ENCODE results near the gene FADS2. TPM values are rescaled to one million over a fixed set of nuclear protein-coding genes. Genes with fewer than 3 reads are reported as not detected.

The FADS2 gene
- total and polyA plus RNA-seq, 3 donors from 2014 or later: 73.5 to 123 (median 80.8) TPM

- no peak overlapping the region for H3K27ac ChIP-seq
- no peak overlapping the region for H3K4me3 ChIP-seq
- no peak for DNase-seq
- TF ChIP-seq POLR2A (IDR thresholded peaks at IDR 0.05): no peak
- TF ChIP-seq, protein P1, sequence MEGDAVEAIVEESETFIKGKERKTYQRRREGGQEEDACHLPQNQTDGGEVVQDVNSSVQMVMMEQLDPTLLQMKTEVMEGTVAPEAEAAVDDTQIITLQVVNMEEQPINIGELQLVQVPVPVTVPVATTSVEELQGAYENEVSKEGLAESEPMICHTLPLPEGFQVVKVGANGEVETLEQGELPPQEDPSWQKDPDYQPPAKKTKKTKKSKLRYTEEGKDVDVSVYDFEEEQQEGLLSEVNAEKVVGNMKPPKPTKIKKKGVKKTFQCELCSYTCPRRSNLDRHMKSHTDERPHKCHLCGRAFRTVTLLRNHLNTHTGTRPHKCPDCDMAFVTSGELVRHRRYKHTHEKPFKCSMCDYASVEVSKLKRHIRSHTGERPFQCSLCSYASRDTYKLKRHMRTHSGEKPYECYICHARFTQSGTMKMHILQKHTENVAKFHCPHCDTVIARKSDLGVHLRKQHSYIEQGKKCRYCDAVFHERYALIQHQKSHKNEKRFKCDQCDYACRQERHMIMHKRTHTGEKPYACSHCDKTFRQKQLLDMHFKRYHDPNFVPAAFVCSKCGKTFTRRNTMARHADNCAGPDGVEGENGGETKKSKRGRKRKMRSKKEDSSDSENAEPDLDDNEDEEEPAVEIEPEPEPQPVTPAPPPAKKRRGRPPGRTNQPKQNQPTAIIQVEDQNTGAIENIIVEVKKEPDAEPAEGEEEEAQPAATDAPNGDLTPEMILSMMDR (IDR thresholded peaks at IDR 0.05): no peak
- peaks cover 6% of the 10 kb centered on the region for H3K4me1 ChIP-seq
- no peaks in the 10 kb centered on the region for H3K27me3 ChIP-seq
- intact Hi-C loops (cut with DNase I; ENCODE audit: low total_unique reads): loop anchor here (10.0 kb wide), 2 partner anchors 155 to 305 kb away; partner anchors contain the start of gene BEST1
- no peaks in the 10 kb centered on the region for H3K36me3 ChIP-seq (ENCODE audit: low read depth, missing control alignments)
- H3K9me3 ChIP-seq: no peaks in the 10 kb centered on the region
- 90 to 96% methylated on average over 2 of the region's 2 CpGs for WGBS, 2 donors
These were observed 28.3 kb upstream of the FADS2 start for GRCh38 chr11:61799665-61800284.

- Histone ChIP-seq H3K4me1 (peaks cover 6% of the 10 kb centered on the region), H3K27me3 (no peaks in the 10 kb centered on the region), H3K27ac (no peak overlapping the region), H3K36me3 (ENCODE audit: low read depth, missing control alignments) (no peaks in the 10 kb centered on the region), H3K9me3 (no peaks in the 10 kb centered on the region), H3K4me3 (no peak overlapping the region)
- intact Hi-C loops (cut with DNase I; ENCODE audit: low total_unique reads): no loop called here
- WGBS, 2 donors: 83 to 86% methylated on average over 3 of the region's 3 CpGs
- DNase-seq: no peak
- TF ChIP-seq, protein P1 (IDR thresholded peaks at IDR 0.05): no peak
- no peak for TF ChIP-seq POLR2A (IDR thresholded peaks at IDR 0.05)
These were observed 27.5 kb upstream of the FADS2 start for GRCh38 chr11:61800331-61801281.

DNA sequence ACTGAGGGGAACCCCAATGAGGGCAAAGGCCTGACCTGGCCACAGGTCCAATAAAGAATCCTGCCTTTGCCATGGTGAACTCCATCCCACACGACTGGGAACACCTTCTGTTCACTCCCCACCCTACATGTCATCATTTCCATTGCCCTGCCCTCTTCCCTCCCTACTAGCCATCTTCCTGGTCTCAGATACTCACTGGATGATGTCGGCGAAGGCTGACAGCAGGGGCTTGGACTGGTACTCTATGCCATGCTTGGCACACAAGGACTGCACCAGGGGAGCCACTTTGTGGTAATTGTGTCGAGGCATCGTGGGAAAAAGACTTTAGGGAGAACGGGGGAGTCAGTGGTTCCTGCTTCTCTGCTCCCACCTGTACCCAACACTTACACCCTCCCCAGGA lies 25.5 kb upstream of the FADS2 start:
- Histone ChIP-seq H3K36me3 (ENCODE audit: low read depth, missing control alignments) (no peaks in the 10 kb centered on the region), H3K9me3 (no peaks in the 10 kb centered on the region), H3K4me3 (no peak overlapping the region), H3K27me3 (no peaks in the 10 kb centered on the region), H3K4me1 (peaks cover 2% of the 10 kb centered on the region), H3K27ac (no peak overlapping the region)
- TF ChIP-seq POLR2A (IDR thresholded peaks at IDR 0.05): no peak
- TF ChIP-seq, protein P1 (IDR thresholded peaks at IDR 0.05): no peak
- WGBS, 2 donors: 89 to 92% methylated on average over 6 of the region's 6 CpGs
- no peak for DNase-seq
- intact Hi-C loops (cut with DNase I; ENCODE audit: low total_unique reads): no loop called here

GRCh38 chr11:61803889-61804647 lies 24.0 kb upstream of the FADS2 start:
- Histone ChIP-seq H3K9me3 (no peaks in the 10 kb centered on the region), H3K4me1 (no peaks in the 10 kb centered on the region), H3K4me3 (no peak overlapping the region), H3K27me3 (no peaks in the 10 kb centered on the region), H3K27ac (no peak overlapping the region), H3K36me3 (ENCODE audit: low read depth, missing control alignments) (no peaks in the 10 kb centered on the region)
- intact Hi-C loops (cut with DNase I; ENCODE audit: low total_unique reads): no loop called here
- 57 to 70% methylated on average over 3 of the region's 3 CpGs for WGBS, 2 donors
- no peak for TF ChIP-seq POLR2A (IDR thresholded peaks at IDR 0.05)
- TF ChIP-seq, protein P1 (IDR thresholded peaks at IDR 0.05): no peak
- DNase-seq: no peak
